HG02571 (cell line): ENCODE data around the gene ALPK3.

Experiments
- ATAC-seq: cut with Tn5 transposase; IDR thresholded peaks from one replicate; pipeline ENCODE4 v1.9.1; 2021; ENCODE audit warnings: mild to moderate bottlenecking, moderate library complexity; ENCODE audit not compliant: unreplicated experiment

ALPK3 gene

DNA sequence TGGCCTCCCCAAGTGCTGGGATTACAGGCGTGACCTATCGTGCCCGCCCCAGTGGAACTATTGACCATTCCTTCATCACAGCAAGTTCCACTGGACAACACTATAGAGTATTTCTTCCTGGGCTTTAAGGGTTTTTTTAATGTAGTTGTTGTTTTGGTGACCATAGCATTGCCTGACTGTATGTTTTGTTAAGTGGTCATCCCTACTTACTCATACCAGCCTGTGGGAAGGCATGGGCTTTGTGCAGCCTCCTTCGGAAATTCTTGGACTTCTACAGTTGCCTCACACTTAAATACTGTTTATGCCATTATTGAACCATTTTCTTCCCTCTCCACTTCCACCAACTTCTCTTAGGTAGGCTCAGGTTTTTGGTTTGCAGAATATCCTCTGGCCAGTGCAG lies 19.9 kb upstream of the ALPK3 start:
- ATAC-seq, result no peak

DNA sequence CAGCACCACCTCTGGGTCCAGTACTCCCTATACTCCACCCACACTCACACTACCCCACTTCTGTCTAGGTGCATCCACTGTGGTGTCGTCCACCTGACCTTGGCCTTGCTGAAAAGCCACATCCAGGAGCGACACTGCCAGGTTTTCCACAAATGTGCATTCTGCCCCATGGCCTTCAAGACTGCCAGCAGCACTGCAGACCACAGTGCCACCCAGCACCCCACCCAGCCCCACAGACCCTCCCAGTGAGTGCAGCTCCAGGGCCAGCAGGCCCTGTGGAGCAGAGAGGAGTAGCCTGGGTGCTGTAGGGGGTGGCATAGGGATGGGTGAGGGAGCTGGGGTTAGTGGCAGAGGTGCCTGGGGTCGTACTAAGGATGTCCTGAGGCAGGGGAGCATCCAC lies 19.4 kb upstream of the ALPK3 start:
- ATAC-seq, result no peak

DNA sequence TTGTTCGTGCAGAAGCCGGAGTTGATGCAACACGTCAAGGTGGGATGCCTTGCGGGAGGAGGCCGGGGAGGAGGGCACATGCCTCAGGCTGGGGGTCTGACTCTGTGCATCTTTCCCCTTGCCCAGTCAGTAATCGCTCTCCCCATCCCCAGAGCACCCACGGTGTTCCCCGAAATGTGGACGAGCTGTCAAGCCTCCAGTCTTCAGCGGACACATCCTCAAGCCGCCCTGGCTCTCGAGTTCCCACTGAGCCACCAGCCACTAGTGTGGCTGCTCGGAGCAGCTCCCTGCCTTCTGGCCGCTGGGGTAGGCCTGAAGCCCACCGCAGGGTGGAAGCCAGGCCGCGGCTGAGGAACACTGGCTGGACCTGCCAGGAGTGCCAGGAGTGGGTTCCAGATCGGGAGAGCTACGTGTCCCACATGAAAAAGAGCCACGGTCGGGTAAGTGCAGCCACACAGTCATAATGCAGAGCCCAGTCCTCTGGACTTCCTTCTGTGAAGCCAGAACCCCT lies 18.7 kb upstream of the ALPK3 start:
- ATAC-seq, result no peak

DNA sequence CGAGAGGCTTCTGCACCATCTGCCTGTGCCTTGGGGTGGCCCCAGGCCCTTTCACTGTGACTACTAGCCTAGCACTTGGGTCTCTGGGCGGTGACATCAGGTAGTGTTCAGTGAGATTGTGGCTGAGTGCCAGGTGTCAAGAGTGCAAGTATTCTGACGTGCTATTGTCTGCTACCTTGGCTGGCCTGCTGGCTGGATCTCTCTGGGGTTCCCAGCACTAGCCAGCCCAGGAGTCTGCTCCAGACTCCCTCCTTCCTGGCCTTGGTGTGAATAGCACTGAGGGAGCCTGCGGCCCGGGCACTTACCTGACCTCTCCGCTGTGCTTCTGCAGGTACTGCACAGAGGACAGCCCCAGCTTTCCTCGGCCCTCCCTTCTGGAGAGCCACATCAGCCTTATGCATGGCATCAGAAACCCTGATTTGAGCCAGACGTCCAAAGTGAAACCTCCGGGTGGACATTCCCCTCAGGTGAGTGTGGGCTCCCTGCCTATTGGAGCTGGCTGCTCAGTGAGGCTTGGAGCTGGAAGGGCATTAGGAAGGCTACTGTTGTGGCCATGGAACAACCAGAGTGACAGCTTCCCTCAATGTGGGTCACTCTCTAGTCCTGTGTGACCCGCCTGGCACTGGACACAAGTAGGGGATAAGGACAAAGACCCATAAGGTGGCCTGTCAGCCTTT lies 17.5 kb upstream of the ALPK3 start:
- ATAC-seq, result no peak

DNA sequence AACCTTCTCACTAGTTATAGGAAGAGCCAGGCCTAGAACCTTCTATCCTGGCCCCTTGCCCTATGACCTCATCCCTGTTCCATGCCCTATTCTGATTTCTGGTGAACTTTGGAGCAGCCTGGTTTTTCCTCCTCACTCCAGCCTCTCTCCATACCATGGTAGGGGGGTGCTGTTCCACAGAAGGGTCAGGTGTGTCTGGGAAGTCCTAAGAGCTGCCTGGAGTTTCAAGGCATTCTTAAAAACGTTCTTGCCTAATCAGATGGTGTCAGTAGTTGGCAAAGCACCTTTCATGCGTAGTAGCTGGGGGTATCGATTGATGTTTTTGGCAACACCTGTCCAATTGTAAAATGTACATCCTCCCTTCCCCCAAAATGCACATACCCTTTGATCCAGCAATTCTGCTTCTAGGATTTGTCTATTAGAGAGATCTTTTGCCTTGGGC lies 16.8 kb upstream of the ALPK3 start:
- no peak for ATAC-seq

DNA sequence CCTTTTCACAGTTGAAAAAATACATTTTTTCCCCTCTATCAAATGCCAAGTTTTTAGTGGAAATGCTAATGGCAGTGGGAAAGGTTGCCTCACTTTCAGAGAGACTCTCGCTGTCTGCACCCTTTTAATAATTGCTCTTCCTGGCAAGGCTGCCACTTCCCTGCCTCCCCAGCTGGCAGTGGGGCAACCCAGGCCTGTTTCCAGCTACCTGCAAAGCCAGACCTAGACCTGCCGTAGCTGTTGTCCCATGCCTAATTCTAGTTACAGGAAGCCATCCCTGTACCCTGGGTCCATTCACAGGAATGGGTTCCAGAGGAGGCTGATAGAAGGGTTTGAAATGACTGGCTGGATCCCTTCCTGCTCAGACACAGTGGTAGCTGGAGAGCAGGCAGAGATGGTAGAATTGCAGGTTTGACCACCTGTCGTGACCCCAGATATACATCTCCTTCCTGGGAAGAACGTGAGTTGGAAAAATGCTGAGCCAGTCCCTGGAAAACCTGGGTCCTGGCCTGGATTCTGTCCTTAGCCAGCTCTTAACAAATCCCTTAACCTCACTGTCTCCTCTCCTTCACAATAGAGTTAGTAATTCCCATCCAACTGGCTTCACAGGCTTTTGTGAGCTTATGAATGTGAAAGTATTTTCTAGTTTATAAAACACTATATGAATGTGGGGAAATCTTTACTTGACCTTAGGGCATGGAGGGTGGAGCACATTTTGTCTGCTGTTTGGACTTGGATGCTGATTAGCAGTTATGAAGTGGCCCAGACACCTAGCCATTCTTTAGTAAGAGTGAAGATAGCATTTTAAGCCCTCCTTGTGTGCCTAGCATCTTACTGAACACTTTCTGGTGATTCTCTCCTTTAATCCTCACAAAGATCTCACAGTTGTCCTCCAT lies 12.9 kb upstream of the ALPK3 start:
- no peak for ATAC-seq

DNA sequence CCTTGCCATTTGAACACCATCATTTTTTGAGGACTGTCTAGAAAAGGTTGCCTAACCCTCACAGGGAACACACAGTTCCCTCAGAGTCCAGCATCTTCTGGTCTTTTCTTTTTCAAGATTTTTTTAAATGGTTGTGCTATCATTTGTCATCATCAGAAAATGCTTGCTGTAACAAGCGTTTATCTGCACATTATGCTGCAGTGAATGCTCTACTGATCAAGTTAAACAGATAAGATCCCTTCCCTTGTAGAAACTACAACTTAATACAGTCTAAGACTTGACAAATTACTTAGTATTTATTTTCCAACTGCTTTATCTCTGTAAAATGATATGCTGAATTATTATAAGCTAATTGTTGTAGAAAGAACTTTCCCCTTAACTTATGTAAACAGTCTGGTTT lies 11.9 kb upstream of the ALPK3 start:
- no peak for ATAC-seq

DNA sequence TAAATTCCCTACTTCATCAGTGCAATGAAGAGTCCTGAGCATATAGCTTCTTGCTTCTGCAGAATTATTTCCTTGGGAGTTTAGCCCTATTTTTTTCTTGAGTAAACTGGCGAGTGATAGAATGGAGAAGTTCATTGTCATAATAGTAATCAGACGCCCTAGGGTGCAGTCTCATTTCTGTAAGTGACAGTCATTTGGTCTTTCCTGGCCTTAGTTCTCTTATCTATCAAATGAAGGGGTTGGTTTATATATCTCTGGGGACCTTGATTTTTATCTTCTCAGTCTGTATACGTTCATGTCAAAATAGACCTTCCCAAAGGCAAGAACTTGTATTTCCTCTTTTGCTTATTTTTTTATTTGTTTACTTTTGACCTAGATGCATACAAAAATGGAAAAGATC lies 9.9 kb upstream of the ALPK3 start:
- ATAC-seq, result no peak

DNA sequence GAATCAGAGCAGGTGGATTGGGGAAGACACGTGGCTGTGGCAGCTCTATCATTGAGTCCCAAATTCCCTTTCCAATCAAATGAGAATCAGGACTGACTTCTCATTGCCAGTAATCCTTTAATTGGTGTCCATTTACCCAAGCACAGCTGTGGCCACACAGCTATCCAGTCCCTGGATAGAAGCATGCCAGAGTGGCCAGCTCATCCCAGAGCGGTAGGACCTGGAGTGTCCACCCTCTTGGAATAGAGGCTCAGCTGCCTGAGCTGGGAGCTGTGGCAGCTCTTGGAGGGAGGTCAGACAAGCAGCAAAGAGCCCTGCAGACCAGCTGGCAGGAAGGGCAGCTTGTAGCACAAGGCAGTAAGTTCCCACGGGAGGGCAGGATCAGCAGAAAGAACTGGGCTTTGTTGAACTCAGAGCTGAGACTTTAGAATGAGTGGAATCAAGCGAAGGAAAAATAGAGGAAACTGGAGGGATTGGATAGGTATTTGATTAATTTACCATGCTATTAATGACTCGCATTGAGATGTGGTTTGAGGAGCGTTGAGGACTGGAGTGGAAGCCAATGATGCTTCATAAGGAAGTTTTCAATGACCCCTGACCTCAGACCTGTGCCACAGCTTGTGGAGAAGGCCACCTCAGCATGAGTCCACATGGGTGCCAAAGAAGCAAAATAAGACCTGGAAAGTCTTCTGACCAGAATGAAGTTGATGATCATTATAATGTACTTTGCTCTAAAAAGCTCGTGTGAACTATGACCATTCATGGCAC lies 6.9 kb upstream of the ALPK3 start:
- no peak for ATAC-seq

DNA sequence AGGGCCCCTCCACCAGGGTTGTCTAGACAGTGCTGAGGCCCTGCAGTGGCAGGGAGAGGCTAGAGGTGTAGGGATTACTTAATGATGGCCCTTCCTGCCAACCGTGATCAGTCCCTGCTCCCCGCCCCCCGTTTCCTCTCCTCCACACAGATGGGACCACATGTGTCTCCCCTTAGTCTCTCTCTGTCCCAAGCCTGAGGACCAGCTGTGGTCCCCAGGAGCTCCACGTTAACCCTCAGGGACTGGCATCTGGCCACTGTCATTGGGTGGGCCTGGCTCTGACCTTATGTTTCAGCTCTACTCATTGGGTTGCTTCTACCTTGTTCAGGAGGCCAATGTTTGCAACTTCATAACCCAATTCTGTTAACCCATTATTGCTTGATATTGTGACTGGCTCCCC lies 6.0 kb upstream of the ALPK3 start:
- ATAC-seq, result no peak

DNA sequence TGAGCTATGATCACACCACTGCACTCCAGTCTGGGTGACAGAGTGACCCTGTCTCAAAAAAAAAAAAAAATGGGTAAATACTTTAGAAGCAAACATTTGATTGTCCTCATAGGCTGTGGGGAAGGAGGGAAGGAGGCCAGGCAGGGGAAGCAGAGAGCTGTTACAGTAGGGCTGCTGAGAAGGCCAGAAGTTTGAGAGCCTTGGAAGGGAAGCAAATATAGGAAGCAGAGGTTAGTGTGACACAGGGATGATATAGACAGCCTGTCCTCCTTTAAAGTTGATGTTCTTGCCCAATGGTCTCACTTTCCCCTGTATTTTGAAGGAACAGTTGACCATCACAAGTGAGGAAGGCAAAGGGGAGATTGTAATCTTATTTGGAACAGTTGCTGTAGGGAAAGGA lies 5.3 kb upstream of the ALPK3 start:
- ATAC-seq, result no peak

DNA sequence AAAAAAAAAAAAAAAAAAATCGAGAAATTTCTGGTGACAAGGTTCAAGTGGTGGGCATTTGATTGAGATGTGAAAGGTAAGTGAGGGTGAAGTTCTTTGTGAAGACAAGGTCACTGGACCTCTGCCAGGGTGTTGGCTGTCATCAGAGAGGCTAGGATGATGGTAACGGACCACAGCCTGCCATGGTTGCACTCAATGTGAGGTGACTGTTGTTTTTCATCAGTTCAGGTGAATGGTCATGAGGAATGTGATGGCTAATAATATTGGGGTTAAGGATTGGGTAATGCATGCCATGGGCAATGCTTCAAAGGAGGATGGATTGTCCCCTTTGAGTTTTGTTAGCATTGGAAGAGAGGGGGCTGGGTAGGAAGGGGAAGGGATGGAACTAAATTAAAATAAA lies 4.3 kb upstream of the ALPK3 start:
- ATAC-seq, result no peak

DNA sequence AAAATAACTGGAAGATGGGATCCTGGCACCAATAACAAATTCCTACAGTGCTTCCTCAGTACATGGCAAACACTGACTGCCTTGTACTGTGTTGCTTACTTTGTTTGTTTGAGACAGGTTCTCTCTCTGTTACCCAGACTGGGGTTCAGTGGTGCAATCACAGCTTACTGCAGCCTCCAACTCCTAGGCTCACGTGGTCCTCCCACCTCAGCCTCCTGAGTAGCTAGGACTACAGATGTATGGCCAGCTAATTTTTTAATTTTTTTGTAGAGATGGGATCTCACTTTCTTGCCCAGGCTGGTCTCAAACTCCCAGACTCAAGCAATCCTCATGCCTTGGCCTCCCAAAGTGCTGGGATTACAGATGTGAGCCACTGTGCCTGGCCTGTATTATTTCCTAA lies 3.7 kb upstream of the ALPK3 start:
- no peak for ATAC-seq

DNA sequence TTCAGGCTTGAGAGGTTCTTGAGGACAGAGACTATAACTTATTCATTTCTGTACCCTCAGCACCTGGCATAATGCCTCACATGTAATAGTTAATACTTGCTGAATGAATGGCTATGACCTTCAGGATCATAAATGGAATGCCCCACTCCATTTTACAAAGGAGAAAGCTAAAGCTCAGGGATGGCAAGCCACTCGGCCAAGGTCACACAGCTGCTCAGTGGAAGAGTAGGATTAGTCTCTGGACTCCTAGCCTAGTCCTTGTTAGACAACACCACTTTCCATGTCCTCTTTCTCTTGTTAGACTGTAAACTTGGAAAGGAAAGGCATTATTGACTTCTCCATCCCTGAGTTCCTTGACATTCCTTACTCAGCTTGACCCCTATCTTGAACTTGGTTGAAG lies 3.2 kb upstream of the ALPK3 start:
- no peak for ATAC-seq

DNA sequence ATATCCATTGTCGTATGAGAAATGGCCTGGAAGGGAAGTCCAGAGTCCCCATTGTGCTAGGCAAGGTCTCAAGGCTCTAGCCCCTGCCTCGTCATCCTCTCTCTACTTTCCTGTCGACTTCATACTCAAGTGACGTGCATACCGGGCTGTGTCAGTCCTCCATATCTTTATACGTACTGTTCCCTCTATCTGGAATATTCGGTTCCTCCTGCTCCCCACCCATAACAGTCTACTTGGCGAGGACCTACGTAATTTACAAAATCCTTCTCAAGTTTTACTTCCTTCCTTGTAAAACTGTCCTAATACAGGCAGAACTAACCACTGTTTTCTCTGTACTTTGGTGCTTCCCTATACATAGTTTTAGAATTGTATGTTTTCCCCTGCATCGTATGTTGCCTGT lies 2.2 kb upstream of the ALPK3 start:
- no peak for ATAC-seq

DNA sequence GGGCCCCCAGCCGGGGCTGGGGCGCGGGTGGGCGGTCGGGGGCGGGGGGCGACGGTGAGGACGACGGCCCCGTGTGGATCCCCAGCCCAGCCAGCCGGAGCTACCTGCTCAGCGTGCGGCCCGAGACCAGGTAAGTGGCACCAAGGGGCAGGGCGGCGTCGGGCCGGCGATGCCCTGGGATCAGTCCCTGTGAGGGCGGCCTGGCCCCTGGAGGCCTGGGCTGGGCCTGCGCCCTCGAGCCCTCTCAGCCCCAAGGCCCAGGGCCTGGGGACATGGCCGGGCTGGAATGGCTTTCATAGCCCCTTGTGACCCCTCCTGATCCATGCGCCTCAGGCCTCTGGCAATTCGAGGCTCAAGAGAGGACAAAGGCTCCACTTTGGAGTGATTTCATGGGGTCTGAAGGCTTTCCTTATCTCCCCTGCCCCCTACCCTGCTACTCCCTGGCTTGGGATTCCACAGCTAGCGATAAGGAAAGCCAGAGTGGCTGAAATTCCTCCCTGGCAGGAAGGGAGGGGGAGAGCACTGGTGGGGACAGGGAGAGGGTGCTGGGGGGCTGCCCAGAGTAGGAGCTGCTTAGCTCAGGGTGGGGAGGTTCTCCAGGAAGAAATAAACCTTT lies 418 bp downstream of the ALPK3 start:
- ATAC-seq, result no peak

DNA sequence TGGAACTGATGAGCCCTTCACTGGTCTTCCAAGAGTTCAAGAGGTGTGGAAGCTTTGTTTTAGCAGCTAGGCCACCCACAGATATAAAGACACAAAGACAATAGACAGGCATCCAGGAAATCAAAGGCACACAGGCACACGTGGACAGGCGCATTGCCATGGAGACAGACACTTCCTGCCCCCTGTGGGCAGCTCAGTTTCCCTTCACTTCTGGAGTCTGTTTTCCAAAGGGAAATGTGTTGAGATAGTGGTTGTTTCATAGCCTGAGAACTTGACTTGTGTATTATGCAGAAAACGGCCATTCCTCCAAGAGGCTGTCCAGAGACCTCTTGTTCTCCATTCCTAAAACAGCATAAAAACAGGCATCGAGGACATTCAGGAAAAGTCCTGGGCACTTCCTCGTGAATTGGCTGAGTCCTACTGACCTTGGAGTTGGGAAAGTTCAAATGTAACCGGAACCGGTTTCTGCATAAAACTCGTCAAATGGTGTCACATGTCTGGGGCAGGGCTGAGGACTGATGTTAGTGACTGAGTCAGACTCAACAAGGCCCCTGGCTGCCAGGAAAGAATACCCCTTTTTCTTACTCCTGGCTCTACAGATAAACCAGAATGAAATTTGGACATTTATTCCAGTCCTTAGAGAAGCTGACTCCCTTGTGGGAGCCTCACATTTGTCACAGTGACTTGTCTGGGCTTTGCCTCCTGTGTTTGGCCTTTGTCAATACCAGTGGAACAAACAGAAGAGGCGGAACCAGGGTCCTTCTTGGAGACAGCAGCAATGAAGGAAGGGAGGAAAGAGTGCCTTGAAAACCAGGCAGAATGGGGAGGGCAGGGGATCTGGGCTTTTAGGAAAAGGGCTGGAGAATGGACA lies 1.3 kb downstream of the ALPK3 start:
- no peak for ATAC-seq

DNA sequence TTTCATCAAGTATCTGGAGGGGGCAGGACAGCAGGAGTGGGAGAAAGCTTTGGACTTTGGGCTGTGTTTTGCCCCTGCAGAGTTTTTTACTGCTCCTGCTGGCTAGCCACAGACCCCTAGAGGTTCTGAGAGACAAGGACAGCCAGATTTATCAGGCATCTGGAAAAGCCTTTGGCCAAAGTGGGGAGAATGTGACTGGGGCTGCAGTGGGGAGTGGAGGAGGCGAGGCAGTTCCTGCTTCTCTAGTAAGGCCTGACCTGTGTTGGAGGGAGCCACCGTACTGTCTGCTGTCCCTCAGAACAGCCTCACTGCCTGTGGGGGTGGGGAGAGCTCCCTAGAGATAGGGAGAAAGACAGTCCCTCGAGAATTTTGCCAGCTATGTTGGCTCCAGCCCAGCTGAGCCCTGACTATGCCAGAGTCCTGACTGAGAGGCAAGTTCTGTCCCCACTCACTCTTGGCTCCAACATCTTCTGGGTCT lies 2.2 kb downstream of the ALPK3 start:
- no peak for ATAC-seq

DNA sequence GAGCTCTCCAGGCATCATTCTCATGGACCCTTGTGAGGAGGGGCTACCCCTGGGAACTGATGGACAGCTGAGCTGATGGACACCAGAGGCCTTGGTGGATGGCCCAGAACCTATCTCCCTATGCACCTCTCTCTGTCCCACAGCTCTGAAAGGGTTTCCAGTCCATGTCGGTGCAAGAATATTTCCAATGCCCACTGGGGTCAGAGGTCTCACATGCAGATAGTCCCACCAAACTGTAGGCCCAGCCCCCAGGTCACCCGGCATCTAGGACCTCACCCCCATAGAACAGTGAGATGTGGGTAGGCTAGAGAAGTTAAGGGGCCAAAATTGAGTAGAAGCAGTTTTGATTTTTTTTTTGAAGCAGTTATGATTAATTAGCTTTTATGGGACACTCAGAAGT lies 2.6 kb downstream of the ALPK3 start:
- no peak for ATAC-seq

DNA sequence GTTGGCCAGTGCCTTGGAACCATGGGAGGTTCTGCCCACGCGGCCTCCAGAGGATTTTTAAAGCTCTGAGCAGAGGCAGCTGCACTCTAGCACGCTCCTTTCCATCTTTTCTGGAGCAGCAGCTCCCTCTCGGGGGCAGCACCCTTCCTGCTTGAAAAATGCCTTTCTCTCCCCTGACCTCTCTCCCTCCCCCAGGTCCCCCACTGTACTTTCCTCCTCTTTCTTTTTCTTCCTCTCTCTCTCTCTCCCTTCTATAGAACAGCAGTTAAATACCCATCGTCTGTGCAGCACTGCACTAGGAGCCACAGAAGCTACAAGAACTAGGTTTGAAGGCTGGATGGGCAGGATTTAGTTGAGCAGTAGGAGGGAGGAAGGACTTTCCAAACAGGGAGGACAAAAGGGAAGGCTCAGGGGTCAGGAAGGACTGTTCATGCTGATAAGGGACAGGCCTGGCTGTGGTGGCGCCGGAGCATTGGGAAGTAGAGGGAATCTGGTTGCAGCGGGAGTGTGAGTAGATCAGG lies 4.4 kb downstream of the ALPK3 start:
- ATAC-seq, result no peak
